DLD1 (cell line): ENCODE data around the gene SUPT3H.

Source experiments
- in situ Hi-C: cut with HindIII; loops from 2 replicates; pipeline ENCODE4 v1.10.0; 2017; ENCODE audit warnings: low sequenced_read_pairs

Gene SUPT3H

GRCh38 chr6:44966449-44967092 lies 411.2 kb downstream of the SUPT3H start:
- in situ Hi-C loops = no loop called here

GRCh38 chr6:44965708-44966107 lies 412.0 kb downstream of the SUPT3H start:
- in situ Hi-C loops = no loop called here

- in situ Hi-C loops = no loop called here
These were observed 416.8 kb downstream of the SUPT3H start for GRCh38 chr6:44960898-44961297.

- in situ Hi-C loops = no loop called here
These were observed 418.1 kb downstream of the SUPT3H start for GRCh38 chr6:44959651-44960050.

GRCh38 chr6:44957156-44957555 lies 420.6 kb downstream of the SUPT3H start:
- in situ Hi-C loops = no loop called here

GRCh38 chr6:44956396-44956795 lies 421.3 kb downstream of the SUPT3H start:
- in situ Hi-C loops = no loop called here

- in situ Hi-C loops = no loop called here
These were observed 422.6 kb downstream of the SUPT3H start for GRCh38 chr6:44955145-44955544.

- in situ Hi-C loops = no loop called here
These were observed 423.5 kb downstream of the SUPT3H start for GRCh38 chr6:44954281-44954680.

- in situ Hi-C loops = no loop called here
These were observed 426.4 kb downstream of the SUPT3H start for GRCh38 chr6:44951253-44951747.

- in situ Hi-C loops = no loop called here
These were observed 428.0 kb downstream of the SUPT3H start for GRCh38 chr6:44949596-44950201.

GRCh38 chr6:44943541-44943940 lies 434.2 kb downstream of the SUPT3H start:
- in situ Hi-C loops = no loop called here

- in situ Hi-C loops = no loop called here
These were observed 434.9 kb downstream of the SUPT3H start for GRCh38 chr6:44942798-44943197.

- in situ Hi-C loops = no loop called here
These were observed 435.5 kb downstream of the SUPT3H start for GRCh38 chr6:44942201-44942600.

GRCh38 chr6:44940367-44940766 lies 437.4 kb downstream of the SUPT3H start:
- in situ Hi-C loops = no loop called here

- in situ Hi-C loops = no loop called here
These were observed 441.9 kb downstream of the SUPT3H start for GRCh38 chr6:44935693-44936300.

- in situ Hi-C loops = no loop called here
These were observed 444.6 kb downstream of the SUPT3H start for GRCh38 chr6:44933108-44933507.

- in situ Hi-C loops = no loop called here
These were observed 445.1 kb downstream of the SUPT3H start for GRCh38 chr6:44932651-44933091.

GRCh38 chr6:44931385-44931784 lies 446.3 kb downstream of the SUPT3H start:
- in situ Hi-C loops = no loop called here

- in situ Hi-C loops = no loop called here
These were observed 451.2 kb downstream of the SUPT3H start for GRCh38 chr6:44926556-44926955.

- in situ Hi-C loops = no loop called here
These were observed 452.5 kb downstream of the SUPT3H start for GRCh38 chr6:44925100-44925739.

GRCh38 chr6:44923444-44923843 lies 454.3 kb downstream of the SUPT3H start:
- in situ Hi-C loops = no loop called here

GRCh38 chr6:44921798-44922197 lies 455.9 kb downstream of the SUPT3H start:
- in situ Hi-C loops = no loop called here
